Cerebellar cortex (tissue), 1 donor: ENCODE results near the gene ARRB1.

Experiments
- DNase-seq: peaks from one replicate; pipeline ENCODE4 v3.0.0-alpha.2; 2015; ENCODE audit warnings: low spot score

The ARRB1 gene

GRCh38 chr11:75248924-75249256 is 102.6 kb downstream of the ARRB1 start:
- no peak for DNase-seq

- DNase-seq, result no peak
Measured at GRCh38 chr11:75246671-75247350, 104.7 kb downstream of the ARRB1 start.

DNA sequence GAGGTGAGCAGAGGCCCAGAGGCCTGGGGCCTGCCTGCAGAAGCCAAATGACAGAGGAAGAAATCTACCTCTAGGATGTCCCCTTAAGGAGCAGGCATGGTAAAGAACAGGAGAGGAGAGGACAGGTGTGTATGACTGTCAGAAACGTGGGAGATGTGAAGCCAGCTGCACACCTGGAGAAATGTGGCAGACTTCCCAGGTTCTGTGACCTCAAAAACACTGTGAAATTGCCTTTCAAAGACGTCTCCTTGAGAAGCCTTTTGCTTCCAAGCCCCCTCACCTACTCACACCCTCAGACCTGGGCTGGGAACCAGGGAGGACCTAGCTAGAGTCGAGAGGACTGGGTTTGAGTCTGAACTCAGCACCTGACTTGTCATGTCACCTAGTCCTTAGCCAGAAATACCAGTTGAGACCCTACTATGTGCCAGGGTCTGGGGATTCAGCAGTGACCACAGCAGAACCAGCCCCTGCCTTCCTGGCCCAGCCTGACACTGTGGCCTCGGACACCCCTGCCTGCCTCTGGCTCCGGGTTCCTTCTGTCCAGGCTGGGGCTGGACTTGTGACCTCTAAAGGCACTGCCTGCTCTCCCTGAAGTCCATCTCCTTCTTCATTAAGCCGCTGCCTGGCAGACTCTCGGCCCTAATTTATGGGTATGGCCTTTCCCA is 105.3 kb downstream of the ARRB1 start:
- no peak for DNase-seq

- DNase-seq, result no peak
Measured at GRCh38 chr11:75245356-75246005, 106.0 kb downstream of the ARRB1 start.

- no peak for DNase-seq
Measured at GRCh38 chr11:75244052-75244814, 107.2 kb downstream of the ARRB1 start.

DNA sequence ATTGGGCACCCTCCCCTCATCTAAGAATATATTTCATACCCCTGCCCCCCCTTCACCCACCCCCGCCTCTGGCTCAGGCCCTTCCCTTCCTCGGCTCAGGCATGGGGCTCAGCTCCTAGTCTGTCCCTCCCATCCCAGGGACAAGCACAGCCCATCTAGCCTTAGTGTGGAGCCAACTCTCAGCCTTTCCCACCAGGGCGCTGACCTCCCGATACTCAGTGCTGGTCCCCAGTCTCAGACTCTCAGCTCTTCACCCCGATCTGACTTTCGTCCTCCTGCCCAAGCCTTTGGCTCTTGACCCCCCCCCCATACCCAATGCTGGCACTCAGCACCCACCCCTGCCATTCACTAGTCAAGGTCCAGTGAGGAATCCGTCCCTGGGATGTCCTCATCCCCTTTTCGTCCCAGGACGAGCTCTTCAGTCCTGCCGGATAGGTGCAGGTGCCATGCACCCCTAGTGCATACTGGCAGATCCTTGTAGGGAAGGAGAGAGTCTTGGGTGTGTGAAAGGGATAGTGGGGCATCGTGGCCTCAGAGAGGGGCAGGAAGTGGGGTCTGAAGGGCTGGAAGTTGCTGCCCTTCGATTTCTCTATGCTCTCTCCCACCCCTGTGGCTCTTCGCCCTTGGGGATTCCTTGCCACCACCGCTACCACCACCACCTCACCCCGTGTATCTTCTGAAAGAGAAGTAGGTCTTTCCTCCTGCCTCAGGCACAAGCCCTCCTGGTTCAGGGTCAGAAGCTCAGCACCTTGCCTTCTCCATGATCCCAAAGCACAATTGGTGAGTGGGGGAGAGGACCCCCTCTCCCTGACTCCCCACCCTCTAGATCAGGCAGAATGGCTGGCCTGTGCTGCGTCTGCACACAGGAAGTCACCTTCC is 108.5 kb downstream of the ARRB1 start:
- DNase-seq, result no peak

- DNase-seq, result no peak
Measured at GRCh38 chr11:75241906-75242644, 109.4 kb downstream of the ARRB1 start.

- DNase-seq, result peak; percentile 52
Measured at GRCh38 chr11:75241036-75241905, 110.2 kb downstream of the ARRB1 start.

DNA sequence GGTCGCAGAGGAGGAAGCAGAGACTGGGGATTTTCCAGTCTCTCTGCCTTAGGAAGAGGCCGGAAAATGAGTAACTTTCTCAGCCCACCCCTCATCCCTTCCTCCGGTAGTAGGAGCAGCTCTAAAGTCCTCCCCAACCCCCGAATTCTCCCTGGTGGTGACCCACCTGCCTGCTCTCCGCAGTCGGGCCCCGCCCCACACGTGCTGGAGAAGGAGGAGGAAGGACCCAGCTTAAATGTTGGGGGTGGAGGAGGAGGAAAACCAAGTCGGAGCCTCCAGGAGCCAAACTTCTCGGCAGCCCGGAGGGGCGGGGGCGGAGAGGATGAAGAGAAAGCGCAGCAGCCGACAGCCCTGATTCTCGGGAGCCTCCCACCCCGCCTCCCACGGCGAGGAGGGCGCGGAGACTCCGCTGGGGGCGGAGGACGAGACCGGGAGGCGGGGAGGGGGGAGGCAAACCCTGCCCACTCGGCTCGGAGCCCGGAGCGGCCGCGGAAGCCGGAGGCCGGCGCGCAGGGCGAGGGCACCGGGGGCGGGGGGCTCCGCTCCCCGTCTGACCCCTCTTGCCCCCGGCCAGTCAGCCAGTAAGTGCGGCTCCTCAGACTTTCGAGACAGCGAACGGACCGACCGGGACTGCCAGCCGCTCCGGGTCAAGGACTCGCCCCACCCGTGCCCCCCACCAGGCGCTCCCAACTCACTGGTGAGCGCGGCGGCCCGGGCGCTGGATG is 111.0 kb downstream of the ARRB1 start, which contains the start of gene TPBGL:
Gene TPBGL (plus strand): TSS at position 464 of the 725 bp plus-strand sequence. CDS start 276 bp downstream, outside the sequence.
- no peak for DNase-seq

DNA sequence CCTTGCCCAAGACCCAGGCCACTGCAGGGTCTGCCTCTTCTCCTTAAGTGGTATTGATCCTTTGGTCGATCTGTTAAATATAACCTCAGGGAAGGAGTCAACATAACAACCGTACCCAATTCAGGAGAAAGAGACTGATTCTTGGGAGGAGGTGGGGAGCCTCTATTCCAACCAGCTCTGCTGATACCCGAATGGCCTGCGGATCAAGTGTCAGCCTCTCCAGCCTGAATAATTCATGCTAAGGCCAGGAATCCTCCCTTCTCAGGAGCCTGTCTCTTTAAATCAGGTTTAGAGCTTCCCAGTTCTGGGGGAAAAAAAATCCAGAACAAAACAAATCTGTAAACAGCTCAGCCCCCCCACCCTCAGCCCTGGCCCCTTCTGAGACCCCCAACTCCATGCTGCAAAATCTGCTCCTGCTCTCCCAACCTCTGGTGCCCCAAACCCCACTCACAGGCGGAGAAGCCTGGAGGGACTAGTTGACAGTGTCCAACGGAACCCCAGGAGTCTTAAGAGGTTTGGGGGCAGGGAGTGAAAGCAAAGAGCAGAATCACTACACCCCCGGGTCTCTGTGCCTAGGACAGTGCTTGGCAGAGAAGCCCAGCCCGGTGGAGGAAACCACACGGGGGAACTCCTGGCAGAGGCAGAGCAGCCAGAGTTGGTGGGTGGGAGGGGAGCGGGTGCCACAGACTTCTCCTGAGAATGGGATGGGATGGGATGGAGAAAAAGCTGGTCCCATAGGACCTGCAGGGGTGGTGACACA is 111.8 kb downstream of the ARRB1 start:
- no peak for DNase-seq

DNA sequence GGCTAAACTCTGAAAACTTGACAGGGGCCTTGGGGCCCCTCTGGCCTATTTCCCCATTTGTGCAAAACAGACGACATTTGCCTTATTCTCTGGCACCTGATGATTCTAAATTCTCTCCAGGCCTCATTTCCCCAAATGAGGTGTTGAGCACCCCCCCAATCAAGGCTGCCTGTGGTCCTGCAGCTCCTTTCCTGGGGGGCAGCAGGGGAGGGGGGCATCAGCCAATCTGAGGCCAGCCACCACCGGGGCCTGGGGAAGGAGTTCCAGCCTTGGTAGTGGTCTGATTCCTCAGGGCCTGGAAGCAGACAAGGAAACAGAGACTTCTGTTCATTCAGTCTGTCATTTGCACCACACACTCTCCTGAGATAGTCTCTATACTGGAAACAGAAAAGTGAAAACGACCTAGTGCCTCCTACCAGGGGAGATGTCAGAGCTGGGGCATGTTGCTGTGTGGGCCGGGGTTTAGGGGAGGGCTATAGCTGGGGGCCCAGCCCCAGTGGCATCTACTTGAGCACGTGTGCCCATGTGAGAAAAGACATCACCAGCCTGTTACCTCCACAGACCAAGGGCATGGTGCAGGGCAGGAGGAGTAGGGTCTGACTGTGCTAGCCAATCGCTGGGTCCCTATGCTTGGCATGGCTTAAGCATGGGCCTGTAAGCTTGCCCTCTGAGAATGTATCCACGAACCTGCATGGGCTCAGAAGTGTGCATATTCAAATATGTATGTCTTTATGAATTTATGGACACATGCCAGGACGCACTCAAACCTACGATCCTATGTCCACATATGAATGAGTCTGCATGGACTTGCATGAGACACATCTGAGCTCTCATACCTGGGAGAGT is 112.6 kb downstream of the ARRB1 start:
- no peak for DNase-seq

DNA sequence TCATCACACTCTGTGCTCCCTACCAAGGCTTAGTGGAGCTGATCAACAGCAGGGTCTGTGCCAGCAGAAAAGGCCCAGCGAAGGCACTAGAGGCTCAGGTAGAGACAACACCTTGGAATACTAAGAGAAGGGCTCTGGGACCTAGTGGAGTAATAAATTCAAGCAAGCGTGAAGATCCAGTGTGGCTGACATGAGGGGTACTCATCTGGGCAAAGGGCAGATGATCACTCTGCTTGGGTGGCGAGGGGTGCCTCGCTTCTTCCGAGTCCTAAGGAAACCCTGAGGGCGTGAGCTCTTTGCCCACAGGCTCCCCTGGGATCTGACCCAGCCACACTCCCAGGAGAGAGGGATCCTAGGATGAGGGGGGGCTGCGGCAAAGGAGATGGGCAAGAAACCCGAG is 114.4 kb downstream of the ARRB1 start:
- DNase-seq, result no peak

DNA sequence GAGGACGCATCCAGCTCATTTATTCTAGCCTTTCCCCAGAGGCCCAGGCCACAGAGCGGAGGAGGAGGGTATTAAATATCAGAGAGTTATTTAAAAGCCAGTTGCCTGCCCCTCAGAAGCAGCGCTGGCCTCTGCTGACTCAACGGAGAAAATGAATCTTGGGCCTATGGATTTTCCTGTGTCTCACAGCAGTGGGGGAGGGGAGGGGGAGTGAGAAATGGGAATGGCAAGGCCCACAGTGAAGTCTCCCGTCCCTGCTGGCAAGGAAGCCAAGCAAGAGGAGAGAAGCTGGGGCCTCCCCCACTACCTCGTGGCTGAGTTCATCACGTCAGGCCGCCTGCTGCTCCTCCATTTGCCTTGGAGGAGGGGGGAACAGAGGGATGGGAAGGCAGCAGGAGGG is 115.4 kb downstream of the ARRB1 start:
- DNase-seq, result no peak

DNA sequence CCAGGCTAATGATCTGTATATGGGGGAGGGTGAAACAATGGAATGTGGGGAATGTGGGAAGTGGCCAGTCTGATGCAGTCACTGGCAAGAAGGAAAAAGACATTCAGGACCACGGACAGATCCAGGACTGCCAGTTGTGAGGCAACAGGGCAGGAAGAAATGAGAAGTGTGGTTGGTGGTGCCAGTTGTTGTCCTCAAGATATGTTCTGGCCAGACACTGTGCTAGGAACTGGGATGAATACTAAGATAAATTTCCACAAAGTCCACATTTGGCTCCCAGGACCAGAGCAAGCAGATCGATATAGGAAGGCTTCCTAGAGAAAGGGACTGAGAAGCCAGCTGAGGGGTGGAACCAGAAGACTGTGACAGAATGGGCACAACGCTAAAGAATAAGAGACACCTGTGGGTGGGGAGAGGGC is 117.7 kb downstream of the ARRB1 start:
- DNase-seq, result no peak

DNA sequence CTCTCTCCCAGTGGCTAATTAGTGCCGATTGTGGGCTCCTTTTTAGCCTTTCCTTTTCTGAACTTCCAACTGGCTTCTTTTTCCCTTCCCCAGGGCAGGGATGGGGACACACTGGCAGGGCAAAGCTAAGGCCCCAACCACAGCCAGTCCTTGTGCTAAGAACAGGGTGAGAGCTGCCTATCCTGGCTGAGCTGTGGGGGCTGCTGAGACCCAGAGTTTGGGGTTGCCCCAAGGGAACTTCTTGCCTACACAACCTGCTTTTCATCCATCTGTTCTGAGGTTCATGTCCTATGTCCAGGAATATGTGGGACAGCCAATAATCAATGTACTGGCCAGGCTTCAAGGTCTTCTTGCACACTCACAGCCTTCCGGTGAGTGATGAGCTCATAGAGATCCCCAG is 120.8 kb downstream of the ARRB1 start:
- DNase-seq, result no peak

DNA sequence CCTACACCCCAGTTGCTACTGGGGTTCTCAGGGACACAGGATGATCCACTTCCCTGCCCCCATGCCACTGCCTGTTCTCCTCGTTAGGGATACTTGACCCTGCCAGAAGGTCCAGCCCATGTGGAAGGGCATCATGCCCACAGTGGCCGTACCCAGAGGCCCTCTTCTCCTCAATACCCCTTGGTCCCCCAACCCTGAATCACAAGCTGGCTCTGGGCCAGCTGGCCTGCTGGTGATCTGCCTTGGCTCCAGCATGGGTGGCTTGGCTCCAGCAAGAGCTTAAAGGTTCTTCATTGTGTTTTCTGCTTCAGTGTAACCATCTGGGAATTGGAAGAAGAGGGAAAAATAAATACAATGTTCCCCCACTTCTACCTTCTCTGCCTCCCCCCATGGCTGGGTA is 122.0 kb downstream of the ARRB1 start:
- no peak for DNase-seq

DNA sequence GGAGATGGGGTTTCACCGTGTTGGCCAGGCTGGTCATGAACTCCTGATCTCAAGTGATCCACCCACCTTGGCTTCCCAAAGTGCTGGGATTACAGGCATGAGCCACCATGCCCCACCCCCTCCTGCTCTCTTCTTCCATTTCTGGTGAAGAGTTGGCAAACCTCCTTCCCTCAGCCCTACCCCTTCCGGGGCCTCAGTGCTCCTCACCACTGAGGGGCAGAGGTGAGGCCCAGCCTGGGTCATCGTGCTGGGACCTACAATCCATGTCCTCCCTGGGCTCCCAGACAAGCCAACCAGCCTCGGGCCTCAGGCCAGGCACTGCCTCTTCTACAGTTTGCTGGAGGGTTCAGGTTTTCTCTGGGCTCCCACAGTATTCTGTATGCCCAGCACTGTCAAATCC is 125.7 kb downstream of the ARRB1 start:
- DNase-seq, result no peak
